GM12878 (cell line): Measurements from ENCODE around the gene MEIKIN.

ENCODE experiments used
- E2F4 ChIP-seq: IDR thresholded peaks from 2 replicates; pipeline ENCODE4 v1.6.1; 2012; ENCODE audit warnings: low read depth, low read length, improper control_type of control experiment
- ETV6 ChIP-seq, 2 experiments: fragments of 450-650 bp in 1 of 2; IDR thresholded peaks in 1 of 2; conservative IDR thresholded peaks in 1 of 2; 2 replicates each; pipeline ENCODE4 v1.6.1; 2014; ENCODE audit warnings: antibody characterized with exemption in 1 of 2, borderline replicate concordance in 1 of 2, low read depth in 1 of 2, mild to moderate bottlenecking in 1 of 2, moderate library complexity in 1 of 2

GRCh38 chr5:131855452-131855851, 90.0 kb downstream of the MEIKIN start:
- TF ChIP-seq E2F4 (no peak), ETV6 (conservative IDR thresholded peaks at IDR 0.05 in 1 of 2, IDR thresholded peaks at IDR 0.05 in 1 of 2; ENCODE audit: borderline replicate concordance in 1 of 2, low read depth in 1 of 2) (no peak)
